ENCODE results near the gene BPIFA1. TPM values are rescaled to one million over a fixed set of nuclear protein-coding genes. Genes with fewer than 3 reads are reported as not detected.

BPIFA1 gene
- 10 to 100 TPM in 1 of 2 donors, under 1 TPM in 1; 0.48 to 59.6 TPM for total RNA-seq
- 100 to 1,000 TPM in 1 of 2 donors, 10 to 100 TPM in 1; 13.2 to 153 TPM for polyA plus RNA-seq
- long read RNA-seq, donor 1, result 0 reads
- long read RNA-seq, donor 2, result 0 reads
- long read RNA-seq, donor 3, result 0 reads
- long read RNA-seq, donor 4, result 0 reads
- long read RNA-seq, donor 5, result 0 reads

DNA sequence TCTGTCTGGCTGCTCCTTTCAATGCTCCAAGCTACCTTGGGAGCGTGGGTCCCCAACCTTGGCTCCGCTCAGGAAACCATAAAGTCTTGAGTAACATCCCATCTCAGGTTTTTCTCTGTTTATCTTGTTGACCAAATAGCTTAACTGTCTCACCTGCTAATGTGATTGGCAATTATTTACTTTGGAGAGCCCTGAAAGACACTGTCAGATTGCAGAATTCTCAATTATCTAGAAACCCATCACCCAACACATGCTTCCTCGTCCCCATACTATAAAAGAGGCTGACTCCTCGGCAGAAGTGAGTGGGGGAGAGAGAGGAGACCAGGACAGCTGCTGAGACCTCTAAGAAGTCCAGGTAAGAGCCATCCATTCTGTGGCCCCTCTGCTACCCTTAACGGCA, at the start of gene BPIFA1:
Gene BPIFA1, plus strand, starts transcription at position 301 of the 400 bp plus-strand sequence. CDS start 1,716 bp downstream, outside the sequence.
- 74 to 79% methylated on average over 5 of the region's 5 CpGs for WGBS, 2 donors
- H3K9ac ChIP-seq (ENCODE audit: insufficient read depth in 1 of 2, low read length in 2 of 2), result no peak within 1 kb of the TSS
- DNase-seq (no peak), ATAC-seq (ENCODE audit: insufficient read depth, low FRiP score) (no peak)
- no peak within 1 kb of the TSS for H3K27ac ChIP-seq (ENCODE audit: low read depth in 1 of 2, low read length in 1 of 2)
- no peaks in the 10 kb centered on the region for H3K36me3 ChIP-seq (ENCODE audit: control insufficient read depth in 4 of 4, insufficient read depth in 4 of 4, low read length in 4 of 4)
- H3K4me3 ChIP-seq, result no peak within 1 kb of the TSS
- peaks cover 0 to 6% (median 0%) of the 10 kb centered on the region in 3 donors for H3K27me3 ChIP-seq (ENCODE audit: control insufficient read depth in 3 of 3, insufficient read depth in 3 of 3, low read length in 2 of 3)
- no peaks in the 10 kb centered on the region for H3K9me3 ChIP-seq (ENCODE audit: control insufficient read depth in 4 of 4, insufficient read depth in 3 of 4, low read length in 3 of 4)
- H3K4me1 ChIP-seq (ENCODE audit: control insufficient read depth in 5 of 5, insufficient read depth in 5 of 5, low read length in 5 of 5), result peaks cover 0 to 3% (median 0%) of the 10 kb centered on the region in 5 donors
- TF ChIP-seq, protein P1, sequence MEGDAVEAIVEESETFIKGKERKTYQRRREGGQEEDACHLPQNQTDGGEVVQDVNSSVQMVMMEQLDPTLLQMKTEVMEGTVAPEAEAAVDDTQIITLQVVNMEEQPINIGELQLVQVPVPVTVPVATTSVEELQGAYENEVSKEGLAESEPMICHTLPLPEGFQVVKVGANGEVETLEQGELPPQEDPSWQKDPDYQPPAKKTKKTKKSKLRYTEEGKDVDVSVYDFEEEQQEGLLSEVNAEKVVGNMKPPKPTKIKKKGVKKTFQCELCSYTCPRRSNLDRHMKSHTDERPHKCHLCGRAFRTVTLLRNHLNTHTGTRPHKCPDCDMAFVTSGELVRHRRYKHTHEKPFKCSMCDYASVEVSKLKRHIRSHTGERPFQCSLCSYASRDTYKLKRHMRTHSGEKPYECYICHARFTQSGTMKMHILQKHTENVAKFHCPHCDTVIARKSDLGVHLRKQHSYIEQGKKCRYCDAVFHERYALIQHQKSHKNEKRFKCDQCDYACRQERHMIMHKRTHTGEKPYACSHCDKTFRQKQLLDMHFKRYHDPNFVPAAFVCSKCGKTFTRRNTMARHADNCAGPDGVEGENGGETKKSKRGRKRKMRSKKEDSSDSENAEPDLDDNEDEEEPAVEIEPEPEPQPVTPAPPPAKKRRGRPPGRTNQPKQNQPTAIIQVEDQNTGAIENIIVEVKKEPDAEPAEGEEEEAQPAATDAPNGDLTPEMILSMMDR (IDR thresholded peaks at IDR 0.05; ENCODE audit: control extremely low read depth, extremely low read depth), result no peak

DNA sequence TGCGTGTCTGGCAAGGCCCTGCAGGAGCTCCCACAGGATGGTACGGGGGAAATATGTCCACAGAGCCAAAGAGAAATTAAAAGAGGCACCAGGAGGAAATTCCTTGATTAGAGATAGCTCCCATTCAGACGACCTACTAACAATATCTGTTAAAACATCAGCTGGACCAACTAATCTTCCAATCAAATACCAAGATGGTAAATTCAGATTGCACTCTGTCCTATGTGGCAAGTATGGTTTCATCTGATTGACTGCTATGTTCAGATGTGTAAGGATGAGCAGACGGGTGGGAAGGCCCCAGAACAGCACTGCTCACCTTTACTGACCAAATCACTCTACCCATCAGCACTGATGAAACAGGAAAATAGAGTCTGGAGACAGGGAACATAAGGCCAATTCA, 48.3 kb upstream of the BPIFA1 start:
- H3K4me1 ChIP-seq (ENCODE audit: control insufficient read depth in 5 of 5, insufficient read depth in 5 of 5, low read length in 5 of 5), result peaks cover 0 to 11% (median 0%) of the 10 kb centered on the region in 5 donors
- 81 to 83% methylated on average over 4 of the region's 4 CpGs for WGBS, 2 donors
- no peak overlapping the region for H3K4me3 ChIP-seq
- no peak overlapping the region for H3K27ac ChIP-seq (ENCODE audit: low read depth in 1 of 2, low read length in 1 of 2)
- TF ChIP-seq, protein P1 (IDR thresholded peaks at IDR 0.05; ENCODE audit: control extremely low read depth, extremely low read depth), result no peak
- ATAC-seq (ENCODE audit: insufficient read depth, low FRiP score) (no peak), DNase-seq (no peak)
- no peak overlapping the region for H3K9ac ChIP-seq (ENCODE audit: insufficient read depth in 1 of 2, low read length in 2 of 2)
- no peaks in the 10 kb centered on the region for H3K27me3 ChIP-seq (ENCODE audit: control insufficient read depth in 3 of 3, insufficient read depth in 3 of 3, low read length in 2 of 3)
- peaks cover 0 to 5% (median 1%) of the 10 kb centered on the region in 4 donors for H3K9me3 ChIP-seq (ENCODE audit: control insufficient read depth in 4 of 4, insufficient read depth in 3 of 4, low read length in 3 of 4)
- H3K36me3 ChIP-seq (ENCODE audit: control insufficient read depth in 4 of 4, insufficient read depth in 4 of 4, low read length in 4 of 4), result no peaks in the 10 kb centered on the region

DNA sequence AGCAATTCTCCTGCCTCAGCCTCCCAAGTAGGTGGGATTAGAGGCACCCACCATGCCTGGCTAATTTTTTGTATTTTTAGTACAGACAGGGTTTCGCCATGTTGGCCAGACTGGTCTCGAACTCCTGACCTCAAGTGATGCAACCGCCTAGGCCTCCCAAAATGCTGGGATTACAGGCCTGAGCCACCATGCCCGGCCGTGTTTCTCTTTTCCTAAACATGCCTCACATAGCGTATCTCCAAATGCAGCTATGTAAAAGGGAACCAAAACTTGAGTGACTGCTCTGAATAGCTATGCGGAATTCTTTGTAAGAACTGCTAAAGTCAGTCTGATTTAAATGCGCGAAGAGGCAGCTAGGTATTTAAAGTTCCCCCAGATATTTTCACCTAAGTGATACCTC, 47.4 kb upstream of the BPIFA1 start:
- WGBS, 2 donors, result 83 to 86% methylated on average over 9 of the region's 9 CpGs
- TF ChIP-seq, protein P1 (IDR thresholded peaks at IDR 0.05; ENCODE audit: control extremely low read depth, extremely low read depth), result no peak
- no peak for ATAC-seq (ENCODE audit: insufficient read depth, low FRiP score)

DNA sequence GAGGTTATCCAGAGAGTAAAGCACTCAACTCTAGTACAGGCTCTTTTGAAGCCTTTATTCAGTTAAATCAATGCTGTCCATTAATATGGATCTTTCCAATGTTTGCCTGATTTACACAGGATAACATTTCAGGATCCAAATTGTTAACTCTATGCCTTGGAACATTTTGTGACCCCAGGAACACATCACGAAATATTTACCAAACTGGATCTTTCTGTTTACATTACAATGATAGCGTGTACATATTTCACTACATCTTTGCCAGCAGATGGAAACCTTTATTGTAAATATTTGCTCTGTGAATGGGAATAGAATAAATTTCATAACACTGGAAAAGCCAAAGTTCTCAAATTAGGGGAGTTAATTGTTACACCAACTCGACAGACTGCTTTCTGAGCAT, 44.3 kb upstream of the BPIFA1 start:
- H3K9me3 ChIP-seq (ENCODE audit: control insufficient read depth in 4 of 4, insufficient read depth in 3 of 4, low read length in 3 of 4), result no peaks in the 10 kb centered on the region
- ATAC-seq (ENCODE audit: insufficient read depth, low FRiP score) (no peak), DNase-seq (peak in 2 of 3 donors; percentile 11 to 40)
- H3K4me3 ChIP-seq, result no peak overlapping the region
- no peak overlapping the region for H3K9ac ChIP-seq (ENCODE audit: insufficient read depth in 1 of 2, low read length in 2 of 2)
- no peak overlapping the region for H3K27ac ChIP-seq (ENCODE audit: low read depth in 1 of 2, low read length in 1 of 2)
- no peaks in the 10 kb centered on the region for H3K36me3 ChIP-seq (ENCODE audit: control insufficient read depth in 4 of 4, insufficient read depth in 4 of 4, low read length in 4 of 4)
- WGBS, 2 donors, result 26 to 59% methylated on average over 3 of the region's 3 CpGs
- H3K4me1 ChIP-seq (ENCODE audit: control insufficient read depth in 5 of 5, insufficient read depth in 5 of 5, low read length in 5 of 5), result peaks cover 0 to 13% (median 0%) of the 10 kb centered on the region in 5 donors
- H3K27me3 ChIP-seq (ENCODE audit: control insufficient read depth in 3 of 3, insufficient read depth in 3 of 3, low read length in 2 of 3), result no peaks in the 10 kb centered on the region
- TF ChIP-seq, protein P1 (IDR thresholded peaks at IDR 0.05; ENCODE audit: control extremely low read depth, extremely low read depth), result no peak

More for the DNA sequence above, 47.4 kb upstream of the BPIFA1 start:
- no peak overlapping the region for H3K4me3 ChIP-seq
- no peak for DNase-seq
- no peaks in the 10 kb centered on the region for H3K27me3 ChIP-seq (ENCODE audit: control insufficient read depth in 3 of 3, insufficient read depth in 3 of 3, low read length in 2 of 3)
- no peak overlapping the region for H3K9ac ChIP-seq (ENCODE audit: insufficient read depth in 1 of 2, low read length in 2 of 2)
- H3K4me1 ChIP-seq (ENCODE audit: control insufficient read depth in 5 of 5, insufficient read depth in 5 of 5, low read length in 5 of 5), result peaks cover 0 to 13% (median 0%) of the 10 kb centered on the region in 5 donors
- H3K36me3 ChIP-seq (ENCODE audit: control insufficient read depth in 4 of 4, insufficient read depth in 4 of 4, low read length in 4 of 4), result no peaks in the 10 kb centered on the region
- H3K9me3 ChIP-seq (ENCODE audit: control insufficient read depth in 4 of 4, insufficient read depth in 3 of 4, low read length in 3 of 4), result peaks cover 0 to 1% (median 0%) of the 10 kb centered on the region in 4 donors
- no peak overlapping the region for H3K27ac ChIP-seq (ENCODE audit: low read depth in 1 of 2, low read length in 1 of 2)

All from lung (tissue), 16 donors.